B cell (primary cell): Measurements from ENCODE around the gene TM2D1. TPM values are rescaled to one million over a fixed set of nuclear protein-coding genes. Genes with fewer than 3 reads are reported as not detected.
A peak's percentile ranks its signal among the peaks of the same experiment; 100 is the strongest.

ENCODE experiments used
- ATAC-seq: fragments of 200-7000 bp; cut with Tn5 transposase; one replicate; pipeline ENCODE4 v1.10.0; 2021; ENCODE audit warnings: low read depth, mild to moderate bottlenecking, moderate number of reproducible peaks, moderate library complexity
- CTCF ChIA-PET: fragments of 350-600 bp; sonication (Branson Sonifier 250); formaldehyde crosslinking; loops from one replicate; lab custom pipeline; 2021; ENCODE audit warnings: antibody characterized with exemption, inconsistent platforms; lab: Charles Lee
- POLR2A ChIA-PET: fragments of 350-600 bp; sonication (Branson Sonifier 250); formaldehyde crosslinking; loops from one replicate; lab custom pipeline; 2021; ENCODE audit warnings: antibody characterized with exemption; lab: Charles Lee
- DNase-seq: peaks from one replicate; pipeline ENCODE4 v3.0.0; 2013
- H2AFZ ChIP-seq: 2 replicates; pipeline ENCODE4 v1.6.1; 2012; ENCODE audit warnings: mild to moderate bottlenecking, low read depth, low read length; ENCODE audit not compliant: insufficient read depth, poor library complexity, severe bottlenecking
- H3K27ac ChIP-seq, 2 donors: 1 replicate in 1 of 2; 2 replicates in 1 of 2; pipeline ENCODE4 v1.5.1; 2012 to 2013; ENCODE audit warnings: low read length in 2 of 2, mild to moderate bottlenecking in 2 of 2, moderate library complexity in 1 of 2
- H3K27me3 ChIP-seq, 4 experiments: fragments of 200-600 bp in 1 of 4; sonication (generic) in 1 of 4; replicated peaks in 1 of 4; 1 replicate in 2 of 4; 2 replicates in 2 of 4; pipeline versions ENCODE4 v1.6.1 to v1.7.0; 2013 to 2016; ENCODE audit warnings: low read length in 3 of 4, mild to moderate bottlenecking in 2 of 4, mixed read lengths in 1 of 4, moderate library complexity in 1 of 4; ENCODE audit not compliant: insufficient read depth in 4 of 4, control insufficient read depth in 3 of 4; ENCODE audit errors: control extremely low read depth in 1 of 4
- H3K36me3 ChIP-seq, 2 experiments: replicated peaks in 1 of 2; 1 replicate in 1 of 2; 2 replicates in 1 of 2; pipeline versions ENCODE4 v1.6.1 to v1.7.1; 2013; ENCODE audit warnings: low read length in 1 of 2; ENCODE audit not compliant: insufficient read depth in 2 of 2, control insufficient read depth in 1 of 2; ENCODE audit errors: control extremely low read depth in 1 of 2, extremely low read depth in 1 of 2
- H3K4me1 ChIP-seq, 2 donors: fragments of 200-600 bp in 1 of 2; sonication (generic) in 1 of 2; 1 replicate in 1 of 2; 2 replicates in 1 of 2; pipeline versions ENCODE4 v1.5.1 to v1.6.1; 2013 to 2017; ENCODE audit warnings: low read length in 2 of 2; ENCODE audit not compliant: control insufficient read depth in 2 of 2, insufficient read depth in 2 of 2
- H3K4me2 ChIP-seq: replicated peaks from 2 replicates; pipeline ENCODE3; 2012; ENCODE audit warnings: mild to moderate bottlenecking, low read depth, low read length; ENCODE audit not compliant: poor library complexity, severe bottlenecking
- H3K4me3 ChIP-seq, 5 experiments: fragments of 200-600 bp in 1 of 5; sonication (generic) in 1 of 5; 1 replicate in 3 of 5; 2 replicates in 2 of 5; pipeline versions ENCODE4 v1.5.1 to v1.7.0; 2011 to 2016; ENCODE audit warnings: low read length in 4 of 5, mild to moderate bottlenecking in 4 of 5, low read depth in 2 of 5, control low read depth in 1 of 5, moderate library complexity in 1 of 5; ENCODE audit not compliant: insufficient read depth in 1 of 5; ENCODE audit errors: control extremely low read depth in 1 of 5, extremely low read depth in 1 of 5
- H3K79me2 ChIP-seq: fragments of 200-600 bp; sonication (generic); one replicate; pipeline ENCODE4 v1.6.0; 2016; ENCODE audit warnings: low read length; ENCODE audit not compliant: control insufficient read depth, insufficient read depth
- H3K9ac ChIP-seq: fragments of 200-600 bp; sonication (generic); 2 replicates; pipeline ENCODE4 v1.6.1; 2017; ENCODE audit warnings: mild to moderate bottlenecking, low read length, moderate library complexity
- H3K9me3 ChIP-seq, 3 donors: one replicate each; pipeline versions ENCODE4 v1.6.1 to v1.7.1; 2013; ENCODE audit warnings: low read length in 2 of 3; ENCODE audit not compliant: control insufficient read depth in 2 of 3, insufficient read depth in 1 of 3; ENCODE audit errors: control extremely low read depth in 1 of 3
- H4K20me1 ChIP-seq: 2 replicates; pipeline ENCODE4 v1.6.0; 2012; ENCODE audit warnings: mild to moderate bottlenecking, low read length; ENCODE audit not compliant: insufficient read depth, control insufficient read depth, poor library complexity, severe bottlenecking
- H3K27ac Mint-ChIP-seq: one replicate; pipeline ENCODE4 v1.8.0; 2021; ENCODE audit warnings: mixed read lengths
- H3K27me3 Mint-ChIP-seq: one replicate; pipeline ENCODE4 v1.8.0; 2021; ENCODE audit warnings: mixed read lengths
- H3K4me1 Mint-ChIP-seq: one replicate; pipeline ENCODE4 v1.8.0; 2021; ENCODE audit warnings: mixed read lengths
- H3K4me3 Mint-ChIP-seq: one replicate; pipeline ENCODE4 v1.8.0; 2021; ENCODE audit warnings: mixed read lengths
- H3K9me3 Mint-ChIP-seq: one replicate; pipeline ENCODE4 v1.8.0; 2022; ENCODE audit warnings: mixed read lengths; ENCODE audit not compliant: insufficient read depth
- EZH2 ChIP-seq: IDR thresholded peaks from 2 replicates; pipeline ENCODE4 v1.6.1; 2012; ENCODE audit warnings: borderline replicate concordance, low read depth, mild to moderate bottlenecking, moderate library complexity, low read length; ENCODE audit not compliant: insufficient read depth, poor library complexity, severe bottlenecking
- WGBS: methylation state at CpG from one replicate; pipeline ENCODE4 v1.1.5; 2013; ENCODE audit warnings: missing lambda C conversion rate; ENCODE audit not compliant: insufficient coverage; 5-methylcytosine and 5-hydroxymethylcytosine counted together
- intact Hi-C: fragments of 100-400 bp; cut with micrococcal nuclease; formaldehyde crosslinking; loops from one replicate; pipeline ENCODE4 v1.10.0; 2022
- polyA plus RNA-seq: library from polyadenylated mRNA; depleted of rRNA; stranded (reverse); fragments of >200 nt; gene quantifications from 2 replicates; pipeline ENCODE4 v1.2.3, GENCODE V29; 2012
- total RNA-seq, 2 donors: library from RNA; stranded (reverse); fragments of 120-200 nt in 1 of 2; gene quantifications; 1 replicate in 1 of 2; 2 replicates in 1 of 2; pipeline versions ENCODE4 v1.2.3 to v1.2.4, GENCODE V29; 2013 to 2022
- TF ChIP-seq, protein P1 (sequence below): fragments of 200-600 bp; IDR thresholded peaks from one replicate; pipeline ENCODE4 v1.8.0; 2022; ENCODE audit warnings: antibody characterized with exemption, mild to moderate bottlenecking

Gene TM2D1
- total and polyA plus RNA-seq, 2 donors (not counting 1 experiment from before 2014, with no cell fraction given), result 30.8 to 53.3 TPM

GRCh38 chr1:61740751-61741700 lies 16.1 kb upstream of the TM2D1 start:
- peak overlapping the region; percentile 91 for H3K4me2 ChIP-seq
- intact Hi-C loops, result loop anchor here (5.0 kb wide), 1 partner anchor 696 kb away; the partner anchor contains the start of gene USP1

More at GRCh38 chr1:61740751-61741700, 16.1 kb upstream of the TM2D1 start:
- no peaks in the 10 kb centered on the region for H3K27me3 Mint-ChIP-seq
- no peak overlapping the region for H3K9ac ChIP-seq
- no peaks in the 10 kb centered on the region for H3K79me2 ChIP-seq
- ATAC-seq, result no peak
- ChIA-PET POLR2A (no interaction called here), CTCF (no interaction called here)
- no peak overlapping the region for H3K27ac ChIP-seq
- DNase-seq, result no peak
- no peaks in the 10 kb centered on the region for H3K9me3 ChIP-seq
- 94% methylated on average over 8 of the region's 19 CpGs for WGBS
- TF ChIP-seq, protein P1, sequence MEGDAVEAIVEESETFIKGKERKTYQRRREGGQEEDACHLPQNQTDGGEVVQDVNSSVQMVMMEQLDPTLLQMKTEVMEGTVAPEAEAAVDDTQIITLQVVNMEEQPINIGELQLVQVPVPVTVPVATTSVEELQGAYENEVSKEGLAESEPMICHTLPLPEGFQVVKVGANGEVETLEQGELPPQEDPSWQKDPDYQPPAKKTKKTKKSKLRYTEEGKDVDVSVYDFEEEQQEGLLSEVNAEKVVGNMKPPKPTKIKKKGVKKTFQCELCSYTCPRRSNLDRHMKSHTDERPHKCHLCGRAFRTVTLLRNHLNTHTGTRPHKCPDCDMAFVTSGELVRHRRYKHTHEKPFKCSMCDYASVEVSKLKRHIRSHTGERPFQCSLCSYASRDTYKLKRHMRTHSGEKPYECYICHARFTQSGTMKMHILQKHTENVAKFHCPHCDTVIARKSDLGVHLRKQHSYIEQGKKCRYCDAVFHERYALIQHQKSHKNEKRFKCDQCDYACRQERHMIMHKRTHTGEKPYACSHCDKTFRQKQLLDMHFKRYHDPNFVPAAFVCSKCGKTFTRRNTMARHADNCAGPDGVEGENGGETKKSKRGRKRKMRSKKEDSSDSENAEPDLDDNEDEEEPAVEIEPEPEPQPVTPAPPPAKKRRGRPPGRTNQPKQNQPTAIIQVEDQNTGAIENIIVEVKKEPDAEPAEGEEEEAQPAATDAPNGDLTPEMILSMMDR, result no peak
- TF ChIP-seq EZH2, result no peak
- peak overlapping the region; percentile 93 for H3K27ac Mint-ChIP-seq
- peak overlapping the region; percentile 96 for H2AFZ ChIP-seq
- no peaks in the 10 kb centered on the region for H3K9me3 Mint-ChIP-seq
- H3K4me1 Mint-ChIP-seq, result peaks cover 13% of the 10 kb centered on the region
- no peaks in the 10 kb centered on the region for H3K27me3 ChIP-seq
- peak overlapping the region in 1 of 5 experiments; percentile 67 for H3K4me3 ChIP-seq
- H4K20me1 ChIP-seq, result no peaks in the 10 kb centered on the region
- no peaks in the 10 kb centered on the region for H3K36me3 ChIP-seq
- peak overlapping the region; percentile 97 for H3K4me3 Mint-ChIP-seq
- H3K4me1 ChIP-seq, result peaks cover 9 to 13% of the 10 kb centered on the region in 2 donors
